Measurements from ENCODE around the gene GGTA1.

Gene GGTA1

DNA sequence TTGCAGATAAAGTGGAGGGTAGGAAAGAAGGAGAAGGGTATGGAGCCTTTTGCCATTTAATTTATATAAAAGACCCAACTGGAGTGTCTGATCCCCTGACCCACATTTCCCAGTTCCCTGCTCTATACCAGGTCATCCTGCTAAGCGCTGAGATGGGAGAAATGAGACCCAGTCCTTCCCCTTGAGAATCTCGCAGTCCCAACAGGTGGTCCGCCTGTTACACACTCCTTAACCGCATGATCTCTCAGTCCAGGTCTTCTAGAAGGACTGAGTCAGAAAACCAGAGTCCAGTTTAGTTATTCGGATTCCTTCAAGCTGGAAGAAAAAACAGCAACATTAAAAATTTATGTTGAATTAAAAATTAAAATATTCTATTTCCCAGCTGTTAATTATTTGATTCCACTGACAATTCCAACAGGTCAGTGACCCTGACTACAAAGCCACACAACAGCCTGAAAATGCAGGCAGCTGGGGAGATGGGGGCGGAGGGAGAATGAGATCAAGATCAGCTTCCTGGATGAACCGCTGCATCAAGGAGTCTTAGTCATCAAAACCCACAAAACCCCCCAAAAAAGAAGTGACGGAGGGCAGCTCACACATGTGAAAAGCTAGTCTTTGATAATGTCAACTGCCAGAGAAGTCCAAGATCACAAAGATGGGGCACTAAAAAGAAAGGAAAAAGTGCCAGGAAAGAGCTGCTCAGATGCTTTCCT is 44.0 kb downstream of the GGTA1 start:
- Histone ChIP-seq H3K4me2 (ENCODE audit: low read length) (no peak overlapping the region), H3K4me3 (ENCODE audit: low read depth, low read length) (no peak overlapping the region), H3K27me3 (ENCODE audit: control insufficient read depth, insufficient read depth, low read length) (no peaks in the 10 kb centered on the region), H3K9ac (no peak overlapping the region), H3K4me1 (no peaks in the 10 kb centered on the region), H2AFZ (no peak overlapping the region), H3K36me3 (ENCODE audit: control insufficient read depth, insufficient read depth, low read length) (no peaks in the 10 kb centered on the region), H3K27ac (no peak overlapping the region), H3K9me3 (ENCODE audit: control insufficient read depth, low read length) (no peaks in the 10 kb centered on the region), H3K79me2 (no peaks in the 10 kb centered on the region)
- TF ChIP-seq, protein P1, sequence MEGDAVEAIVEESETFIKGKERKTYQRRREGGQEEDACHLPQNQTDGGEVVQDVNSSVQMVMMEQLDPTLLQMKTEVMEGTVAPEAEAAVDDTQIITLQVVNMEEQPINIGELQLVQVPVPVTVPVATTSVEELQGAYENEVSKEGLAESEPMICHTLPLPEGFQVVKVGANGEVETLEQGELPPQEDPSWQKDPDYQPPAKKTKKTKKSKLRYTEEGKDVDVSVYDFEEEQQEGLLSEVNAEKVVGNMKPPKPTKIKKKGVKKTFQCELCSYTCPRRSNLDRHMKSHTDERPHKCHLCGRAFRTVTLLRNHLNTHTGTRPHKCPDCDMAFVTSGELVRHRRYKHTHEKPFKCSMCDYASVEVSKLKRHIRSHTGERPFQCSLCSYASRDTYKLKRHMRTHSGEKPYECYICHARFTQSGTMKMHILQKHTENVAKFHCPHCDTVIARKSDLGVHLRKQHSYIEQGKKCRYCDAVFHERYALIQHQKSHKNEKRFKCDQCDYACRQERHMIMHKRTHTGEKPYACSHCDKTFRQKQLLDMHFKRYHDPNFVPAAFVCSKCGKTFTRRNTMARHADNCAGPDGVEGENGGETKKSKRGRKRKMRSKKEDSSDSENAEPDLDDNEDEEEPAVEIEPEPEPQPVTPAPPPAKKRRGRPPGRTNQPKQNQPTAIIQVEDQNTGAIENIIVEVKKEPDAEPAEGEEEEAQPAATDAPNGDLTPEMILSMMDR (IDR thresholded peaks at IDR 0.05), result no peak

DNA sequence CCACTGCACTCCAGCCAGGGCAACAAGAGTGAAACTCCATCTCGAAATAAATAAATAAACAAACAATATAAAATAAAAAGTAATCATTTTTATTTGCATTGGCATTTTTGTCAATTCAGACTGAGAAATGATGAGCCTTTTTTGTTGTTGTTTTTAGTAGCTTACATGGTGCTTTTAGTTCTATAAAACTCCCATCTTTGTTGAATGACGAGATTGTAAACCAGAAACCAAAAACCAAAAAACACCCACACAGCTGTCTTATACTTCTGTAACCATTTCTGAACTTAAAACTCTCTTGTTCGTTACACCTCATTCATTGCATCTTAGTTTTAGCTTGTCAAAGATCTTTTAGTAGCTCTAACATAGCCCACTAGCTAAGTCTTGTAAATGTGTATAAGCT is 44.7 kb downstream of the GGTA1 start:
- Histone ChIP-seq H2AFZ (no peak overlapping the region), H3K9ac (no peak overlapping the region), H3K4me3 (ENCODE audit: low read depth, low read length) (no peak overlapping the region), H3K27me3 (ENCODE audit: control insufficient read depth, insufficient read depth, low read length) (no peaks in the 10 kb centered on the region), H3K36me3 (ENCODE audit: control insufficient read depth, insufficient read depth, low read length) (no peaks in the 10 kb centered on the region), H3K79me2 (no peaks in the 10 kb centered on the region), H3K4me1 (no peaks in the 10 kb centered on the region), H3K27ac (no peak overlapping the region), H3K4me2 (ENCODE audit: low read length) (no peak overlapping the region), H3K9me3 (ENCODE audit: control insufficient read depth, low read length) (no peaks in the 10 kb centered on the region)
- TF ChIP-seq, protein P1 (IDR thresholded peaks at IDR 0.05), result no peak

DNA sequence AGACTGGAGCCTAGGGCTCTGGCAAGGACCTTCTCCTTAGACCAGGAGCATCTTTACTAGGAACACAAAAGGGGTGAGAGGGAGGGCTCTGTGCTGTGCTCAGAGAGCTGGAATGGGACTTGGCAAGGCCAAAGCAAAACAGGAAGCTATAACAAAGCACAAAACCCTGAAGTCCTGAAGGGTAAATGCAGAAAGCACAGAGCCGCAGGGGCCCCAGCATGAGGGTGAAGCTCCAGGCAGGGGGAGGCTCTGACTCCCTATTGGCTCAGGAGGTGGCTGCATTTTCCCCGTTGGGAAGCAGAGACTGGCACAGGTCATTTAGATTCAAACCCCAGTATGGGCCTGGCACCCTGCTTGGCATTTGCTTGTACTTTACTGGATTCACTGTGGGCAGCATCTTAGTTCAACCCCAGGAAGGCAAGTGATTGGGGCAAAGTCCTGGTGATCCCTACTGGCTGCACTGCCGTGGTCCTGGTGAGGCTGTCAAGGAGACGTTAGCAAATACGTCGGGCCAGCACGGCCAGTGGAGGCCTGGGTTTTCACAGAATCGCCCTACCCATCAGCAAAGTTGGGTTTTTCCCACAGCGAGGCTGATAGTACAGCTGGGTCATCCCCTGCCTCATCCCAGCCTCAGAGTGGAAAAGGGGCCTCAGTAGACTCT is 46.3 kb downstream of the GGTA1 start:
- H3K9me3 ChIP-seq (ENCODE audit: control insufficient read depth, low read length), result no peaks in the 10 kb centered on the region
- no peak overlapping the region for H3K4me2 ChIP-seq (ENCODE audit: low read length)
- no peak overlapping the region for H2AFZ ChIP-seq
- TF ChIP-seq, protein P1 (IDR thresholded peaks at IDR 0.05), result no peak
- H3K36me3 ChIP-seq (ENCODE audit: control insufficient read depth, insufficient read depth, low read length), result no peaks in the 10 kb centered on the region
- no peaks in the 10 kb centered on the region for H3K4me1 ChIP-seq
- no peak overlapping the region for H3K27ac ChIP-seq
- no peak overlapping the region for H3K9ac ChIP-seq
- H3K79me2 ChIP-seq, result no peaks in the 10 kb centered on the region
- H3K4me3 ChIP-seq (ENCODE audit: low read depth, low read length), result no peak overlapping the region
- H3K27me3 ChIP-seq (ENCODE audit: control insufficient read depth, insufficient read depth, low read length), result no peaks in the 10 kb centered on the region

DNA sequence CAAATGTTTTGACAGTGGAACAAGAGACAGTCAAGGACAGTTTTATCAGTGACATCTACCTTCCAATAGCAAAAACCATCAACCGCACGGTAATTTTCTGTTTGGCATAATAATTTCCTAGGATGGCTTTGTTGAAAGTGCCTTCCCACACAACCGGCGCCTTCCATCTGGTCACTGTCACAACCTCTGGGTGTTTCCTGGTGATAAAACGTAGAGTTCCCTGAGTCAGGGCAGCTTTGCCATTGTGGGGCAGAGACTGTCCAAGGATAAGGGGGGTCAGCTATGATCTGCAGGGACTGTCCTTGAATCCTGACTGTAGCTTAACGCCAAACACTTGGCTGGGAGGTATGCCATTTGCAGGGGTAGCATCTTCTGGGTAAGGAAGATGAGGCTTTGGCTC is 47.6 kb downstream of the GGTA1 start:
- H3K9ac ChIP-seq, result no peak overlapping the region
- no peaks in the 10 kb centered on the region for H3K27me3 ChIP-seq (ENCODE audit: control insufficient read depth, insufficient read depth, low read length)
- no peaks in the 10 kb centered on the region for H3K36me3 ChIP-seq (ENCODE audit: control insufficient read depth, insufficient read depth, low read length)
- H3K4me2 ChIP-seq (ENCODE audit: low read length), result no peak overlapping the region
- H2AFZ ChIP-seq, result no peak overlapping the region
- TF ChIP-seq, protein P1 (IDR thresholded peaks at IDR 0.05), result no peak
- H3K4me1 ChIP-seq, result no peaks in the 10 kb centered on the region
- no peak overlapping the region for H3K27ac ChIP-seq
- H3K79me2 ChIP-seq, result no peaks in the 10 kb centered on the region
- H3K4me3 ChIP-seq (ENCODE audit: low read depth, low read length), result no peak overlapping the region
- H3K9me3 ChIP-seq (ENCODE audit: control insufficient read depth, low read length), result no peaks in the 10 kb centered on the region

DNA sequence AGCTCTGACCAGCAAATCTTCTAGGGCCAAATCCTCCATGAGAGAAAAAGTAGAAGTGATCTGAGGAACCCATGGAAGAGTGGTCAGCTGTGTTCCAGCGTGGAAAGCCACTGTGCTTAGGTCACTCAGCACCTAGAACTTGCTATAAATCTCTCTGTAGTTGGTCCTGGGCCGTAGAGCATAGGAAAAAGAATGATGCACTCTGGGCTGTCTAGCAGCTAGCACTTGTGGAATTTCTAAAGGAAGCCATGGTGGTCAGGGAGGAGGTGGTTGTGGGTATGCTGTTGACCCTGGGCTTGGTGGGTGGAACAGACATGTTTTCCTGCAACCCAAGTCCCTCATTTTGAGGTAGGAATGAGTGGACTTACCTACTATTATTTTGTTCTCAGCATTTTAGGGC is 48.1 kb downstream of the GGTA1 start:
- Histone ChIP-seq H3K36me3 (ENCODE audit: control insufficient read depth, insufficient read depth, low read length) (no peaks in the 10 kb centered on the region), H3K4me2 (ENCODE audit: low read length) (no peak overlapping the region), H3K27me3 (ENCODE audit: control insufficient read depth, insufficient read depth, low read length) (no peaks in the 10 kb centered on the region), H3K4me3 (ENCODE audit: low read depth, low read length) (no peak overlapping the region), H3K4me1 (no peaks in the 10 kb centered on the region), H3K9me3 (ENCODE audit: control insufficient read depth, low read length) (no peaks in the 10 kb centered on the region), H3K79me2 (no peaks in the 10 kb centered on the region), H3K27ac (no peak overlapping the region), H3K9ac (no peak overlapping the region), H2AFZ (no peak overlapping the region)
- TF ChIP-seq, protein P1 (IDR thresholded peaks at IDR 0.05), result no peak

Data from parathyroid adenoma (tissue), 2 donors.